HepG2 (cell line): ENCODE measurements around the gene GPSM1. TPM values are rescaled to one million over a fixed set of nuclear protein-coding genes. Genes with fewer than 3 reads are reported as not detected.

Experiments used
- ATAC-seq: fragments of 200-7000 bp; cut with Tn5 transposase; 3 replicates; pipeline ENCODE4 v1.9.1; 2020; ENCODE audit warnings: mild to moderate bottlenecking, moderate library complexity
- BruUV-seq: library from RNA; stranded (reverse); fragments of 400-500 nt; replicated peaks from 2 replicates; lab custom pipeline; 2021; lab: Mats Ljungman, UMichigan
- CTCF ChIA-PET: fragments of 300-600 bp; formaldehyde crosslinking; extraction: SDS; loops from one replicate; lab custom pipeline; 2021; ENCODE audit warnings: low total read pairs, inconsistent platforms, low intra/inter-chr PET ratio; lab: Yijun Ruan, JAX
- POLR2A ChIA-PET: fragments of 350-600 bp; sonication (Branson Sonifier 250); formaldehyde crosslinking; loops from one replicate; lab custom pipeline; 2020; ENCODE audit warnings: antibody characterized with exemption, inconsistent platforms; lab: Yijun Ruan, JAX
- DNase-seq: peaks from one replicate; pipeline ENCODE4 v3.0.0-alpha.2; 2015; ENCODE audit warnings: low spot score
- FAIRE-seq: peaks from 3 replicates; lab custom pipeline; 2011; peaks lifted over from hg19 to GRCh38; lab: Jason Lieb, UNC
- H2AFZ ChIP-seq: one replicate; pipeline ENCODE4 v1.6.1; 2011; ENCODE audit warnings: low read length, inconsistent platforms
- H3K27ac ChIP-seq: fragments of 300-600 bp; 3 replicates; pipeline ENCODE4 v1.8.0; 2011; ENCODE audit warnings: mixed run types, mild to moderate bottlenecking, mixed read lengths, low read length, inconsistent platforms; ENCODE audit not compliant: insufficient read depth; ENCODE audit errors: extremely low read length
- H3K27me3 ChIP-seq, 2 experiments: fragments of 200-600 bp in 1 of 2; 2 replicates in 1 of 2; 3 replicates in 1 of 2; pipeline versions ENCODE4 v1.6.0 to v1.8.0; 2011; ENCODE audit warnings: low read length in 2 of 2, mild to moderate bottlenecking in 2 of 2, moderate library complexity in 2 of 2, inconsistent platforms in 1 of 2; ENCODE audit not compliant: insufficient read depth in 2 of 2, control insufficient read depth in 1 of 2
- H3K36me3 ChIP-seq, 2 experiments: fragments of 200-600 bp in 1 of 2; replicated peaks in 1 of 2; 2 replicates in 1 of 2; 3 replicates in 1 of 2; pipeline versions ENCODE4 v1.5.1 to v1.8.0; 2011; ENCODE audit warnings: low read length in 2 of 2, inconsistent platforms in 1 of 2; ENCODE audit not compliant: insufficient read depth in 2 of 2, control insufficient read depth in 1 of 2
- H3K4me1 ChIP-seq: 2 replicates; pipeline ENCODE4 v1.5.1; 2012; ENCODE audit warnings: low read length, inconsistent platforms; ENCODE audit not compliant: insufficient read depth
- H3K4me2 ChIP-seq: 2 replicates; pipeline ENCODE4 v1.6.0; 2011; ENCODE audit warnings: low read depth, low read length, inconsistent platforms
- H3K4me3 ChIP-seq, 3 experiments: fragments of 200-600 bp in 1 of 3; sonication (generic), shearing (Covaris generic) in 1 of 3; replicated peaks in 1 of 3; 2 replicates each; pipeline ENCODE4 v1.5.1; 2011 to 2016; ENCODE audit warnings: low read length in 3 of 3, inconsistent platforms in 2 of 3, low read depth in 2 of 3, mild to moderate bottlenecking in 2 of 3, control low read depth in 1 of 3, mixed read lengths in 1 of 3; ENCODE audit not compliant: insufficient read depth in 1 of 3
- H3K79me2 ChIP-seq: one replicate; pipeline ENCODE4 v1.6.1; 2011; ENCODE audit warnings: low read length, inconsistent platforms; ENCODE audit not compliant: insufficient read depth
- H3K9ac ChIP-seq: 2 replicates; pipeline ENCODE4 v1.6.0; 2011; ENCODE audit warnings: mild to moderate bottlenecking, low read depth, low read length, inconsistent platforms; ENCODE audit not compliant: insufficient read depth
- H3K9me3 ChIP-seq: 2 replicates; pipeline ENCODE4 v1.5.1; 2012; ENCODE audit warnings: mild to moderate bottlenecking, low read length
- H4K20me1 ChIP-seq: 2 replicates; pipeline ENCODE4 v1.6.0; 2011; ENCODE audit warnings: inconsistent platforms, mild to moderate bottlenecking, low read length, moderate library complexity; ENCODE audit not compliant: insufficient read depth
- CENPBD1 ChIP-seq: sonication (generic); formaldehyde crosslinking; IDR thresholded peaks from 2 replicates; pipeline ENCODE4 v1.8.0; 2022; ENCODE audit warnings: missing genetic modification reagents, low read depth, mild to moderate bottlenecking, borderline replicate concordance
- CHCHD3 ChIP-seq: sonication (generic); formaldehyde crosslinking; IDR thresholded peaks from 2 replicates; pipeline ENCODE4 v1.8.0; 2022; ENCODE audit warnings: mild to moderate bottlenecking, missing genetic modification reagents, moderate library complexity
- EZH2 ChIP-seq: conservative IDR thresholded peaks from 2 replicates; pipeline ENCODE4 v1.6.1; 2012; ENCODE audit warnings: mild to moderate bottlenecking, low read depth, low read length, moderate library complexity
- FOXJ3 ChIP-seq: sonication (generic); formaldehyde crosslinking; IDR thresholded peaks from 2 replicates; pipeline ENCODE4 v1.4.0; 2020; ENCODE audit warnings: missing genetic modification reagents, mild to moderate bottlenecking, borderline replicate concordance
- IRF2 ChIP-seq: IDR thresholded peaks from 2 replicates; pipeline ENCODE4 v1.6.1; 2018; ENCODE audit warnings: missing genetic modification reagents, missing compliant biosample characterization
- NFKBIZ ChIP-seq: IDR thresholded peaks from 2 replicates; pipeline ENCODE4 v1.6.1; 2018; ENCODE audit warnings: missing genetic modification reagents, missing compliant biosample characterization
- SNAI1 ChIP-seq: sonication (generic); formaldehyde crosslinking; IDR thresholded peaks from 2 replicates; pipeline ENCODE4 v1.5.0; 2020; ENCODE audit warnings: mild to moderate bottlenecking, missing genetic modification reagents, borderline replicate concordance
- SRF ChIP-seq: IDR thresholded peaks from 2 replicates; pipeline ENCODE4 v1.6.1; 2011; ENCODE audit warnings: mild to moderate bottlenecking, low read depth, low read length, moderate library complexity
- SYNCRIP ChIP-seq: fragments of 200-400 bp; formaldehyde crosslinking; IDR thresholded peaks from 2 replicates; pipeline ENCODE4 v1.6.1; 2018; ENCODE audit warnings: mild to moderate bottlenecking, low read depth, low read length; ENCODE audit not compliant: insufficient read depth
- ZC3H13 ChIP-seq: sonication (generic); formaldehyde crosslinking; IDR thresholded peaks from 2 replicates; pipeline ENCODE4 v1.8.1; 2023; ENCODE audit warnings: mild to moderate bottlenecking, missing genetic modification reagents, moderate library complexity
- ZNF224 ChIP-seq: sonication (generic); formaldehyde crosslinking; IDR thresholded peaks from 2 replicates; pipeline ENCODE4 v1.5.0; 2020; ENCODE audit warnings: mild to moderate bottlenecking, missing genetic modification reagents
- ZNF644 ChIP-seq: IDR thresholded peaks from 2 replicates; pipeline ENCODE4 v1.6.1; 2016; ENCODE audit warnings: low read depth
- ZNF670 ChIP-seq: sonication (generic); formaldehyde crosslinking; IDR thresholded peaks from 2 replicates; pipeline ENCODE4 v1.8.0; 2022; ENCODE audit warnings: mild to moderate bottlenecking, missing genetic modification reagents, borderline replicate concordance
- ZNF678 ChIP-seq: sonication (generic); formaldehyde crosslinking; IDR thresholded peaks from 2 replicates; pipeline ENCODE4 v1.4.0; 2020; ENCODE audit warnings: mild to moderate bottlenecking, missing genetic modification reagents
- WGBS: methylation state at CpG from one replicate; pipeline ENCODE4 v1.1.6; 2017; ENCODE audit warnings: low lambda C conversion rate; 5-methylcytosine and 5-hydroxymethylcytosine counted together
- in situ Hi-C: cut with HindIII; loops from 2 replicates; pipeline ENCODE4 v1.10.0; 2017; ENCODE audit warnings: low pct_unique_long_range_greater_than_20kb; ENCODE audit not compliant: extremely low pct_ligation_motif_present
- intact Hi-C: fragments of 100-400 bp; cut with micrococcal nuclease; formaldehyde crosslinking; loops from one replicate; pipeline ENCODE4 v1.10.0; 2022; ENCODE audit not compliant: unreplicated experiment
- polyA plus RNA-seq, 8 experiments: library from polyadenylated mRNA; depleted of rRNA in 3 of 8; stranded (reverse) in 7 of 8; unstranded in 1 of 8; fragments of >200 nt; fragmentation: Illumina TruSeq in 4 of 8; extraction: Trizol in 4 of 8; gene quantifications; 2 replicates each; pipeline versions ENCODE4 v1.2.1 to v1.2.3, GENCODE V29; 2011 to 2016; ENCODE audit warnings: low read depth in 4 of 8, missing spikeins in 1 of 8, mixed read lengths in 1 of 8; ENCODE audit not compliant: insufficient read depth in 1 of 8
- total RNA-seq, 5 experiments: library from RNA; depleted of rRNA; stranded (reverse); fragments of >200 nt; fragmentation: Illumina TruSeq; extraction: Trizol; gene quantifications; 2 replicates each; pipeline ENCODE4 v1.2.3, GENCODE V29; 2016; ENCODE audit warnings: low read depth in 1 of 5

Gene GPSM1
- total and polyA plus RNA-seq, 2 of the 13 experiments (the other 11 are each of a cell fraction or from before 2014, with no cell fraction given) = 1.0 to 2.4 TPM

- no peak overlapping the region for H3K4me2 ChIP-seq
- H3K9ac ChIP-seq = no peak overlapping the region
- no peak overlapping the region for H2AFZ ChIP-seq
- no peak overlapping the region for H3K4me3 ChIP-seq
- in situ Hi-C loops (no loop called here), intact Hi-C loops (no loop called here)
- no peaks in the 10 kb centered on the region for H3K79me2 ChIP-seq
- no TSS peak for BruUV-seq
- FAIRE-seq = no peak
- peaks cover 14 to 80% of the 10 kb centered on the region in 2 experiments; a peak in 4 of 5 replicates for H3K27me3 ChIP-seq
- H3K27ac ChIP-seq = no peak overlapping the region
- CTCF ChIA-PET = no interaction called here
- TF ChIP-seq SNAI1 = no peak
- TF ChIP-seq SYNCRIP = no peak
- POLR2A ChIA-PET = interaction anchor here (0.6 kb wide), 1 partner anchor 1030 kb away, joined by 3 read pairs; no protein-coding TSS in a partner anchor
- H3K9me3 ChIP-seq = no peaks in the 10 kb centered on the region
- H3K36me3 ChIP-seq = no peaks in the 10 kb centered on the region
- no peak for DNase-seq
- WGBS = no CpG with 5 or more reads among the region's 1 CpG
- no peak for ATAC-seq
- 0 out of 2 replicates have a peak, but pooled peaks cover 2% of the 10 kb centered on the region for H4K20me1 ChIP-seq
- no peaks in the 10 kb centered on the region for H3K4me1 ChIP-seq
Measured at GRCh38 chr9:136278894-136279293, 48.4 kb upstream of the GPSM1 start.

GRCh38 chr9:136279471-136279870 lies 47.9 kb upstream of the GPSM1 start:
- H3K27ac ChIP-seq = no peak overlapping the region
- H3K4me1 ChIP-seq = no peaks in the 10 kb centered on the region
- ChIA-PET POLR2A (no interaction called here), CTCF (no interaction called here)
- intact Hi-C loops (no loop called here), in situ Hi-C loops (no loop called here)
- no peak overlapping the region for H2AFZ ChIP-seq
- no peak overlapping the region for H3K4me2 ChIP-seq
- 0 out of 2 replicates have a peak, but pooled peaks cover 2% of the 10 kb centered on the region for H4K20me1 ChIP-seq
- no peak overlapping the region for H3K4me3 ChIP-seq
- TF ChIP-seq ZNF678 (CRISPR knock-in tag) (no peak), EZH2 (no peak), ZNF224 (CRISPR knock-in tag) (no peak), ZC3H13 (CRISPR knock-in tag) (no peak), ZNF644 (CRISPR knock-in tag) (no peak), SRF (no peak), NFKBIZ (CRISPR knock-in tag) (no peak), IRF2 (CRISPR knock-in tag) (no peak), CENPBD1 (CRISPR knock-in tag) (no peak), FOXJ3 (CRISPR knock-in tag) (no peak), ZNF670 (CRISPR knock-in tag) (no peak), CHCHD3 (no peak)
- H3K27me3 ChIP-seq = peaks cover 13 to 79% of the 10 kb centered on the region in 2 experiments; a peak in 4 of 5 replicates
- no peak for ATAC-seq
- no peak for FAIRE-seq
- DNase-seq = no peak
- H3K9me3 ChIP-seq = no peaks in the 10 kb centered on the region
- no TSS peak for BruUV-seq
- no peaks in the 10 kb centered on the region for H3K79me2 ChIP-seq
- H3K36me3 ChIP-seq = no peaks in the 10 kb centered on the region
- 50% methylated on average over 2 of the region's 6 CpGs for WGBS
- H3K9ac ChIP-seq = no peak overlapping the region
